Stomach (tissue), 9 donors: ENCODE results near the gene PPT2. TPM values are rescaled to one million over a fixed set of nuclear protein-coding genes. Genes with fewer than 3 reads are reported as not detected.

ENCODE experiments used
- DNase-seq, 2 donors: peaks; one replicate each; pipeline versions ENCODE4 v3.0.0 to v3.0.0-alpha.2; 2013 to 2019
- H3K27ac ChIP-seq, 5 donors: fragments of 200-600 bp in 4 of 5; sonication (generic) in 4 of 5; one replicate each; pipeline ENCODE4 v1.5.1; 2013 to 2019; ENCODE audit warnings: mild to moderate bottlenecking in 1 of 5, moderate library complexity in 1 of 5
- H3K27me3 ChIP-seq, 3 donors: fragments of 200-600 bp; sonication (generic); one replicate each; pipeline ENCODE4 v1.5.1; 2017 to 2019; ENCODE audit warnings: mixed run types in 1 of 3
- H3K36me3 ChIP-seq, 4 donors: fragments of 200-600 bp; sonication (generic); 1 replicate in 3 of 4; 2 replicates in 1 of 4; pipeline ENCODE4 v1.5.1; 2016 to 2019
- H3K4me1 ChIP-seq, 4 donors: fragments of 200-600 bp; sonication (generic); one replicate each; pipeline ENCODE4 v1.5.1; 2016 to 2019
- H3K4me3 ChIP-seq, 4 donors: fragments of 200-600 bp; sonication (generic) in 3 of 4; one replicate each; pipeline ENCODE4 v1.5.1; 2016 to 2019; ENCODE audit warnings: mild to moderate bottlenecking in 1 of 4
- H3K9me3 ChIP-seq, 4 donors: fragments of 200-600 bp; sonication (generic); one replicate each; pipeline ENCODE4 v1.5.1; 2016 to 2019
- EP300 ChIP-seq: sonication (generic); formaldehyde crosslinking; IDR thresholded peaks from one replicate; pipeline ENCODE4 v1.6.1; 2017; ENCODE audit warnings: antibody characterized with exemption
- POLR2A ChIP-seq, 4 donors: fragments of 450-650 bp; IDR thresholded peaks; one replicate each; pipeline ENCODE4 v1.6.1; 2016; ENCODE audit warnings: antibody characterized with exemption in 4 of 4, control low read depth in 2 of 4, mild to moderate bottlenecking in 1 of 4, moderate library complexity in 1 of 4
- POLR2AphosphoS5 ChIP-seq, 3 donors: sonication (generic); formaldehyde crosslinking; IDR thresholded peaks; one replicate each; pipeline ENCODE4 v1.6.1; 2016; ENCODE audit warnings: antibody characterized with exemption in 3 of 3
- WGBS, 5 donors: extraction: QIAGEN DNeasy Blood & Tissue Kit in 3 of 5; methylation state at CpG; one replicate each; pipeline versions ENCODE4 v1.1.5 to v1.1.7; 2013 to 2018; 5-methylcytosine and 5-hydroxymethylcytosine counted together
- intact Hi-C: fragments of 100-400 bp; cut with DNase I; formaldehyde crosslinking; loops from one replicate; pipeline ENCODE4 v1.15.1; 2023; ENCODE audit warnings: low total_unique reads
- polyA plus RNA-seq, 3 donors: library from polyadenylated mRNA; stranded (reverse); fragments of 200-250 nt; gene quantifications; one replicate each; pipeline ENCODE4 v1.2.3, GENCODE V29; 2013
- total RNA-seq, 5 donors: library from RNA; depleted of rRNA; stranded (reverse); fragments of >200 nt; gene quantifications; one replicate each; pipeline versions ENCODE4 v1.1.0 to v1.2.3, GENCODE V29; 2014 to 2016
- TF ChIP-seq, protein P1 (sequence below), 7 experiments: fragments of 450-650 bp in 4 of 7; fragments of 200-600 bp in 3 of 7; sonication (generic) in 3 of 7; IDR thresholded peaks; one replicate each; pipeline ENCODE4 v1.5.1; 2016 to 2019; ENCODE audit warnings: antibody characterized with exemption in 7 of 7, control low read depth in 2 of 7, mild to moderate bottlenecking in 1 of 7
- donor health status: healthy with polysubstance abuse.
- donor health status: Bipolar disorder and iron deficiency.
- donor health status: healthy.

Gene PPT2
- total and polyA plus RNA-seq, 8 donors = 5.8 to 73.0 (median 10.7) TPM

DNA sequence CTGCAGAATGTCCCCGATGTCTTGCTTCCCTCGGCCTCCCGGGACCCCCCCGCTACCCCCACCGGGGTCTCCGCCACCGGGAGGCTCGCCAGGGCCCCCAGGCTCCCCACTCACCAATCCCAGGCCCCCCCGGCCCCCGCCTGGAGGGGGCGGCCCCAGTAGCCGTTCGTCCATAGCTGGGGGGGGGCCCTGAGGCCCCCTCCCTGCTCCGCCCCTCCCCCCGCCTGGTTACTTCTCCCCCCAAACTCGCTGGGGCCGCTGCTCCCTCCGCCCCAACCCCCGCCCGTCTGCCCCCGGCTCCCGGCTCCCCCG, 35.8 kb downstream of the PPT2 start:
- Histone ChIP-seq H3K4me3 (peak overlapping the region; percentile 69 to 90 (median 81)), H3K27me3 (no peaks in the 10 kb centered on the region), H3K4me1 (peaks cover 43 to 90% (median 75%) of the 10 kb centered on the region in 4 donors), H3K9me3 (no peaks in the 10 kb centered on the region), H3K36me3 (peaks cover 18 to 26% (median 24%) of the 10 kb centered on the region in 4 donors), H3K27ac (peak overlapping the region; percentile 94 to 100 (median 97))
- intact Hi-C loops = no loop called here
- 0 to 13% (median 3%) methylated on average over 7 to 23 of the region's 23 CpGs for WGBS, 5 donors
- TF ChIP-seq, protein P1, sequence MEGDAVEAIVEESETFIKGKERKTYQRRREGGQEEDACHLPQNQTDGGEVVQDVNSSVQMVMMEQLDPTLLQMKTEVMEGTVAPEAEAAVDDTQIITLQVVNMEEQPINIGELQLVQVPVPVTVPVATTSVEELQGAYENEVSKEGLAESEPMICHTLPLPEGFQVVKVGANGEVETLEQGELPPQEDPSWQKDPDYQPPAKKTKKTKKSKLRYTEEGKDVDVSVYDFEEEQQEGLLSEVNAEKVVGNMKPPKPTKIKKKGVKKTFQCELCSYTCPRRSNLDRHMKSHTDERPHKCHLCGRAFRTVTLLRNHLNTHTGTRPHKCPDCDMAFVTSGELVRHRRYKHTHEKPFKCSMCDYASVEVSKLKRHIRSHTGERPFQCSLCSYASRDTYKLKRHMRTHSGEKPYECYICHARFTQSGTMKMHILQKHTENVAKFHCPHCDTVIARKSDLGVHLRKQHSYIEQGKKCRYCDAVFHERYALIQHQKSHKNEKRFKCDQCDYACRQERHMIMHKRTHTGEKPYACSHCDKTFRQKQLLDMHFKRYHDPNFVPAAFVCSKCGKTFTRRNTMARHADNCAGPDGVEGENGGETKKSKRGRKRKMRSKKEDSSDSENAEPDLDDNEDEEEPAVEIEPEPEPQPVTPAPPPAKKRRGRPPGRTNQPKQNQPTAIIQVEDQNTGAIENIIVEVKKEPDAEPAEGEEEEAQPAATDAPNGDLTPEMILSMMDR (IDR thresholded peaks at IDR 0.05) = no peak
- TF ChIP-seq POLR2AphosphoS5 (IDR thresholded peaks at IDR 0.05) (no peak), POLR2A (IDR thresholded peaks at IDR 0.05) (no peak), EP300 (no peak)
- DNase-seq = no peak

DNA sequence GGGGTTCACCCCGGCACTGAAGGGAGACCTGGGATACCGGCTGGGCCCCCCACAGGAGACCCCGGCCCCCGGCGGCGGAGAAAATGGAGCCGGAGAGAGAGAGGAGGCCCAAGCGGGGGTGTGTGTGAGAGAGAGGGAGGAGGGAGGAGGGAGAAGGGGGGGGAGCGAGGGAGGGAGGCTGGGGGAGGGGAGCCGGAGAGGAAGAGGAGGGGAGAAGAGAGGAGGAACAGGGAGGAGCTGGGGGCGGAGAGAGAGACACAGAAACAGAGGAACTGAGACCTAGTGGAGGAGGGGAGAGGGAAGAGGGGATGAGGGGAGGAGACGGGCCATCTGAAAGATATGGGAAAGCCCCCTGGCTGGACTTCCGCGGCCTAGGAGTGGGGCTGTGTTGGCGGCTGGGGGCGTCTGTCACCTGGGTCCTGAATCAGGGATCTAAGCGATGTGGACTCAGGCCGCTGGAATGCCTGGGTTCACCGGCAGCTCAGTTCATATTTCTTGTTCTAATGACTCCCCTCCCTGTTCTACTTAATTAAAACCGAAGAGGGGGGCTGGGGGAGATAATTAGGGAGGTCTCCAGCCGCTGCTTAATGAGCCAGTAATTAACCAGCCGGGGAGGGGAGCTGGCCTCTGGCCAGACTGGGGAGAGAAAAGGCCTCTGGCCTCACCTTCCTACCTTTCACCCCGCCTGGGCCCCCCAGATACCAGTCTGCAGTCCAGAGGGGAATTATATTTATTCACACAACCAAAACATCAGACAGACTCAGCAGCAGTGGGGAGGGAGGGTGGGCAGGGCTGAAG, 36.3 kb downstream of the PPT2 start, which contains the start of gene PBX2:
Gene PBX2, minus strand, starts transcription at position 149 of the 798 bp plus-strand sequence. CDS start 287 bp downstream, outside the sequence.
- peaks cover 18 to 26% (median 24%) of the 10 kb centered on the region in 4 donors for H3K36me3 ChIP-seq
- 0 to 2% (median 1%) methylated on average over 16 to 23 of the region's 23 CpGs for whole genome bisulfite sequencing, 5 donors
- peak within 1 kb of the TSS; percentile 69 to 90 (median 81) for H3K4me3 ChIP-seq
- no peaks in the 10 kb centered on the region for H3K9me3 ChIP-seq
- peak within 1 kb of the TSS; percentile 94 to 100 (median 97) for H3K27ac ChIP-seq
- no peaks in the 10 kb centered on the region for H3K27me3 ChIP-seq
- TF ChIP-seq EP300 (no peak), POLR2AphosphoS5 (IDR thresholded peaks at IDR 0.05) (peak; percentile 33 to 64 (median 60)), POLR2A (IDR thresholded peaks at IDR 0.05) (peak in 2 of 4 donors; percentile 39 to 50)
- TF ChIP-seq, protein P1 (IDR thresholded peaks at IDR 0.05) = no peak
- peaks cover 48 to 91% (median 78%) of the 10 kb centered on the region in 4 donors for H3K4me1 ChIP-seq
- peak; percentile 89 to 97 for DNase-seq
- intact Hi-C loops = no loop called here

DNA sequence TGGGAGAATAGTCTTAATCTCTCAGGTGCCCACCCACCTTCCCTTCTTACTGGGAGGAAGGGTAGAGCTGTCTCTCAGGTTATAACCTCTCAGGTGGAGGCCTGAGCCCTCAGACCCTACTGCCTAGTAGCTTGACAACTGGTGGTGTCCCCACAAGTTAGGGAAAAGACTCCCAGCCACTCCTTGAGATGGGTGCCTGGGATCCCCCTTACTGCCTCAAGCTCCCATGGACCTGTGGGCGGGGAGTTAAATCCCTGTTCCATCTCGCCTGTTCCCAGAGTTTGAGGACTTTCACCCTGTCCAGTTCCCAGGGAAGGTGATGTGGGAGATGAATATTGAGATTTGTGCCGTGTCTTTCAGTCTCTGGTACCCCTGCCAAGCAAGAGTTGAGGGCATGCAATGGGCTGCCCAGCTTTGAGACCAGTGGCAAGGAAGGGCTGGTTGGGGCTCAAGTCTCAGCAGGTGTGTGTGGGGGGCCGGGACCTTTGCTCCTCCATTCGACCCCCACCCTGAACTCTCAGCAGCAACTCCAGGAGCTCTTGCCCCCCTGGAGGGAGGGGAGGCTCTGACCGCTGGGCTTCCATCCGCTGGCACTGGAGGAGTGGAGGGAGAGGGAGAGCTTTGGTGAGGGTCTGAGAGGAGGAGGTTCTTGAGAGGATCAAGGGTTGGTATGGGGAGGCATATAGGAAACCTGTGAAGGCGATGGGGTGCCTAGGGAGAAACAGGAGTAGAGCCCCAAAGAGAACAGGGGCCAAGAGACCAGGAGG, 37.2 kb downstream of the PPT2 start:
- peaks cover 44 to 86% (median 73%) of the 10 kb centered on the region in 4 donors for H3K4me1 ChIP-seq
- DNase-seq = peak in 1 of 2 donors; percentile 40
- H3K36me3 ChIP-seq = peaks cover 18 to 23% (median 21%) of the 10 kb centered on the region in 4 donors
- no peaks in the 10 kb centered on the region for H3K27me3 ChIP-seq
- no peaks in the 10 kb centered on the region for H3K9me3 ChIP-seq
- H3K27ac ChIP-seq = peak overlapping the region; percentile 94 to 100 (median 97)
- intact Hi-C loops = no loop called here
- WGBS, 5 donors = 60 to 81% (median 78%) methylated on average over 8 of the region's 8 CpGs
- TF ChIP-seq, protein P1 (IDR thresholded peaks at IDR 0.05) = no peak
- TF ChIP-seq EP300 (no peak), POLR2A (IDR thresholded peaks at IDR 0.05) (no peak), POLR2AphosphoS5 (IDR thresholded peaks at IDR 0.05) (no peak)
- H3K4me3 ChIP-seq = peak overlapping the region; percentile 69 to 90 (median 81)
